ENCODE data around the gene SPDYE2B.
"Not testable (repeated sequence)": the region's sequence is repeated elsewhere in the genome, so short reads cannot be mapped to it uniquely, and the experiment has no call there.

SPDYE2B gene

DNA sequence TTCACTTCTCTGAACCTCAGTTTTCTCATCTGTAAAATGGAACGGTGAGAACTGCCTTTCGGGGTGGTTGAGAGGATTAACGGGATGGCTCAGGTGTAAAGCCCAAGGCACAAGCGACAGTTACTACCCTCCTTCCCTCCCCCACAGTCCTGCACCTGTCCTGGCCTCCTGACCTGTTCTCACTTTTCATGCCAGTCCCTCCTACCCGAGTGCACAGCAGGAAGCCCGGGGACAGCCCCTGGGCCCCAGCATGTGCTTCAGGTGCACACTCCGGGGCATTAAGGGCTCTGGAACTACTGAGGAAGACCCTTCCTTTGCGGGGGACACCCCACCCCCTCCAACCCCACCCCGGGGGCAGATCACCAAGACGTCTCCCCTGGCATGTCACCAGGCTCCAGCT lies 34.2 kb upstream of the SPDYE2B start:
- H3K36me3 ChIP-seq (ENCODE audit: control insufficient read depth, insufficient read depth, low read length); H3K27me3 ChIP-seq (ENCODE audit: control insufficient read depth, insufficient read depth, low read length); H3K9me3 ChIP-seq (ENCODE audit: control insufficient read depth, insufficient read depth, low read length); H3K9ac ChIP-seq (ENCODE audit: low read depth, low read length); H3K4me3 ChIP-seq (ENCODE audit: low read depth, low read length); H3K4me1 ChIP-seq (ENCODE audit: control insufficient read depth, insufficient read depth, low read length): not testable (repeated sequence)

DNA sequence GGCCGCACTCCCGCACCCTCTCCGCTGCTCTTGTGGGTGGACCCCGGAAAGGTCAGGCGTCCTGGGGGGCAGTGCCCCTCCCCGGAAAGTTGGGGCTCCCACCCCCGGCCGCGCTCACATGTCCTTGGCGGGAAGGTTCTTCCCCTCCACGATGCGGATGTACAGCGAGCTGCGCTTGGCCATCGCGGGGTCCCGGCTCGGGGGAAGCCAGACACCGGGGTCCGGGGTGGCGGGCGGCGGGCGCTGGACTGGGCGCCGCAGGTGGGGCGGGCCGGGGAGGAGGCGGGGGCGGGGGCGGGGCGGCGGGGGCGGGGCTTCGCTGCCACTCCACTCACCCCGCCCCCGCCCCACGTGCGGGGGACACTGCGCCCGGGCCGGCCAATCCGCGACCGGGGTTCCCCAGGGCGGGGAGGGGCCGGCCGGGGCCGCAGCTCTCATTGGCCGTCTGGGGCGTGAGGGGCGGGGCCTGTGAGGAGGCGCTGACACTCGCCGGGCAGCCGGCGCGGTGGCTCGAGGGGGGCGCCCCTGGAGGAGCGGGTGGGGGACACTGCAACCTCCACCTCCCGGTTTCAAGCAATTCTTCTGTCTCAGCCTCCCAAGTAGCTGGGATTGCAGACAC lies 33.5 kb upstream of the SPDYE2B start, which contains the start of gene RASA4:
Gene RASA4, minus strand, starts transcription at position 250 of the 619 bp plus-strand sequence. Its CDS starts 67 bp downstream, at position 183.
- not testable (repeated sequence) for H3K4me3 ChIP-seq (ENCODE audit: low read depth, low read length); H3K36me3 ChIP-seq (ENCODE audit: control insufficient read depth, insufficient read depth, low read length); H3K4me1 ChIP-seq (ENCODE audit: control insufficient read depth, insufficient read depth, low read length); H3K9me3 ChIP-seq (ENCODE audit: control insufficient read depth, insufficient read depth, low read length); H3K27me3 ChIP-seq (ENCODE audit: control insufficient read depth, insufficient read depth, low read length); H3K9ac ChIP-seq (ENCODE audit: low read depth, low read length)

GRCh38 chr7:102618122-102618521 lies 32.0 kb upstream of the SPDYE2B start:
- H3K4me3 ChIP-seq (ENCODE audit: low read depth, low read length); H3K9ac ChIP-seq (ENCODE audit: low read depth, low read length); H3K9me3 ChIP-seq (ENCODE audit: control insufficient read depth, insufficient read depth, low read length); H3K4me1 ChIP-seq (ENCODE audit: control insufficient read depth, insufficient read depth, low read length); H3K27me3 ChIP-seq (ENCODE audit: control insufficient read depth, insufficient read depth, low read length); H3K36me3 ChIP-seq (ENCODE audit: control insufficient read depth, insufficient read depth, low read length): not testable (repeated sequence)

- H3K4me3 ChIP-seq (ENCODE audit: low read depth, low read length); H3K36me3 ChIP-seq (ENCODE audit: control insufficient read depth, insufficient read depth, low read length); H3K4me1 ChIP-seq (ENCODE audit: control insufficient read depth, insufficient read depth, low read length); H3K9ac ChIP-seq (ENCODE audit: low read depth, low read length); H3K9me3 ChIP-seq (ENCODE audit: control insufficient read depth, insufficient read depth, low read length); H3K27me3 ChIP-seq (ENCODE audit: control insufficient read depth, insufficient read depth, low read length): not testable (repeated sequence)
Observed at GRCh38 chr7:102627271-102627904, 22.7 kb upstream of the SPDYE2B start.

- H3K4me3 ChIP-seq (ENCODE audit: low read depth, low read length); H3K36me3 ChIP-seq (ENCODE audit: control insufficient read depth, insufficient read depth, low read length); H3K9me3 ChIP-seq (ENCODE audit: control insufficient read depth, insufficient read depth, low read length); H3K27me3 ChIP-seq (ENCODE audit: control insufficient read depth, insufficient read depth, low read length); H3K9ac ChIP-seq (ENCODE audit: low read depth, low read length); H3K4me1 ChIP-seq (ENCODE audit: control insufficient read depth, insufficient read depth, low read length): not testable (repeated sequence)
Observed at GRCh38 chr7:102630622-102631021, 19.5 kb upstream of the SPDYE2B start.

GRCh38 chr7:102634299-102634698 lies 15.8 kb upstream of the SPDYE2B start:
- H3K9me3 ChIP-seq (ENCODE audit: control insufficient read depth, insufficient read depth, low read length); H3K9ac ChIP-seq (ENCODE audit: low read depth, low read length); H3K36me3 ChIP-seq (ENCODE audit: control insufficient read depth, insufficient read depth, low read length); H3K27me3 ChIP-seq (ENCODE audit: control insufficient read depth, insufficient read depth, low read length); H3K4me3 ChIP-seq (ENCODE audit: low read depth, low read length); H3K4me1 ChIP-seq (ENCODE audit: control insufficient read depth, insufficient read depth, low read length): not testable (repeated sequence)

DNA sequence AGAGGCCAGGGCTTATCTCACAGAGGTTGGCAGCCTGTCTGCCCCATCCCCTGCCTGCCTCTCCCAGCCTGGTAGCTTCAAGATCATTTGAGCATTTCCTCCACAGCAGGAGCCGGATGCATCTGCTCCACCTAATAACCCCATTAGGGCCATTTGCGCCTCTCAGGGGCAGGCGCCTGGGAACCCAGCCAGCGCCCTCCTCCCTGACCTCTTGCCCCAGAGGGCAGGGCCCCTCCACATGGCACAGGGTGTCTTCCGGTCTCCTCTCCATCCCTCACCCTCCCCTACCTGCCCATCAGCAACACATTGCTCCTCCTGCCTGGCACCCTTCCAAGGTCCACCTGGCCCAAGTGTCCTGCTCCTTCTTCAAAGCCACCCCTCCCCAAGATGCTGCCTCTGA lies 14.8 kb upstream of the SPDYE2B start:
- not testable (repeated sequence) for H3K36me3 ChIP-seq (ENCODE audit: control insufficient read depth, insufficient read depth, low read length); H3K27me3 ChIP-seq (ENCODE audit: control insufficient read depth, insufficient read depth, low read length); H3K9me3 ChIP-seq (ENCODE audit: control insufficient read depth, insufficient read depth, low read length); H3K4me1 ChIP-seq (ENCODE audit: control insufficient read depth, insufficient read depth, low read length); H3K9ac ChIP-seq (ENCODE audit: low read depth, low read length); H3K4me3 ChIP-seq (ENCODE audit: low read depth, low read length)

DNA sequence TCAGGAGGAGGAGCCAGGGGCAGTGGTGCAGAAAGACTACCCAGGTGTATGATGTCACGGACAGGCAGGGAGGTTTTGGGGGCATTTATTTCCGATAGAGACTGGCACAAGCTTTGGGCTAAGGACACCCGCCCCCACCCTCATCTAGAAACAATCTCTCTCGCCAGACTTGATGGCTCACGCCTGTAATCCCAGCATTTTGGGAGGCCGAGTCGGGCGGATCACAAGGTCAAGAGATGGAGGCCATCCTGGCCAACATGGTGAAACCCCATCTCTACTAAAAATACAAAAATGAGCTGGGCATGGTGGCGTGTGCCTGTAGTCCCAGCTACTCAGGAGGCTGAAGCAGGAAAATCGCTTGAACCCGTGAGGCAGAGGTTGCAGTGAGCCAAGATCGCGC lies 13.2 kb upstream of the SPDYE2B start:
- not testable (repeated sequence) for H3K27me3 ChIP-seq (ENCODE audit: control insufficient read depth, insufficient read depth, low read length); H3K4me3 ChIP-seq (ENCODE audit: low read depth, low read length); H3K9me3 ChIP-seq (ENCODE audit: control insufficient read depth, insufficient read depth, low read length); H3K36me3 ChIP-seq (ENCODE audit: control insufficient read depth, insufficient read depth, low read length); H3K9ac ChIP-seq (ENCODE audit: low read depth, low read length); H3K4me1 ChIP-seq (ENCODE audit: control insufficient read depth, insufficient read depth, low read length)

GRCh38 chr7:102638848-102639247 lies 11.3 kb upstream of the SPDYE2B start:
- H3K4me3 ChIP-seq (ENCODE audit: low read depth, low read length); H3K36me3 ChIP-seq (ENCODE audit: control insufficient read depth, insufficient read depth, low read length); H3K9ac ChIP-seq (ENCODE audit: low read depth, low read length); H3K9me3 ChIP-seq (ENCODE audit: control insufficient read depth, insufficient read depth, low read length); H3K4me1 ChIP-seq (ENCODE audit: control insufficient read depth, insufficient read depth, low read length); H3K27me3 ChIP-seq (ENCODE audit: control insufficient read depth, insufficient read depth, low read length): not testable (repeated sequence)

GRCh38 chr7:102642691-102643090 lies 7.4 kb upstream of the SPDYE2B start, which contains the start of gene UPK3BL1:
Gene UPK3BL1 (minus strand): TSS chr7:102642791. CDS start chr7:102642741, 50 bp downstream.
- not testable (repeated sequence) for H3K27me3 ChIP-seq (ENCODE audit: control insufficient read depth, insufficient read depth, low read length); H3K4me3 ChIP-seq (ENCODE audit: low read depth, low read length); H3K4me1 ChIP-seq (ENCODE audit: control insufficient read depth, insufficient read depth, low read length); H3K9ac ChIP-seq (ENCODE audit: low read depth, low read length); H3K36me3 ChIP-seq (ENCODE audit: control insufficient read depth, insufficient read depth, low read length); H3K9me3 ChIP-seq (ENCODE audit: control insufficient read depth, insufficient read depth, low read length)

DNA sequence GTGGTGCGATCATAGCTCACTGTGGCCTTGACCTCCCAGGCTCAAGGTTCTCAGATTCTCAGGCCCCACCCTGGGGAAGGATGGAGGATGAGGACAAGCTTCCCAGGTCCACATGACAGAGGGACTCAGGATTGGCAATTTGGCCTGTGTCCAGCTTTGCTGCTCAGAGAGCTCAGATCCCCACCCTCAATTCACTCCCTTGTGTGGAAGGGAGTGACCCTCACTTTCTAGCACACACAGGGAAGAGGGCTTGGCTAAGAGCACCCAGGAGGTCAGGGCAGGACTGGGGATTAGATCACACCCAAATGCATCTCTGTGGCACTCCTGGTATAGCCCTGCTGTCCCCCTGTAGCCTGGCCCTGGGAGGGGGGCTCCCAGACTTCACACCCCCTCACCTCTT lies 6.7 kb upstream of the SPDYE2B start:
- not testable (repeated sequence) for H3K36me3 ChIP-seq (ENCODE audit: control insufficient read depth, insufficient read depth, low read length); H3K27me3 ChIP-seq (ENCODE audit: control insufficient read depth, insufficient read depth, low read length); H3K9me3 ChIP-seq (ENCODE audit: control insufficient read depth, insufficient read depth, low read length); H3K9ac ChIP-seq (ENCODE audit: low read depth, low read length); H3K4me1 ChIP-seq (ENCODE audit: control insufficient read depth, insufficient read depth, low read length); H3K4me3 ChIP-seq (ENCODE audit: low read depth, low read length)

- H3K9ac ChIP-seq (ENCODE audit: low read depth, low read length); H3K27me3 ChIP-seq (ENCODE audit: control insufficient read depth, insufficient read depth, low read length); H3K36me3 ChIP-seq (ENCODE audit: control insufficient read depth, insufficient read depth, low read length); H3K9me3 ChIP-seq (ENCODE audit: control insufficient read depth, insufficient read depth, low read length); H3K4me3 ChIP-seq (ENCODE audit: low read depth, low read length); H3K4me1 ChIP-seq (ENCODE audit: control insufficient read depth, insufficient read depth, low read length): not testable (repeated sequence)
Observed at GRCh38 chr7:102647813-102648212, 2.3 kb upstream of the SPDYE2B start.
